Activated naive CD8-positive, alpha-beta T cell treated with anti-CD3 and anti-CD28 coated beads, Interleukin-2, amount 50 U/mL, for 16 hours (primary cell): Measurements from ENCODE around the gene FAM98C.
A peak's percentile ranks its signal among the peaks of the same experiment; 100 is the strongest.
"Not testable (repeated sequence)": the region's sequence is repeated elsewhere in the genome, so short reads cannot be mapped to it uniquely, and the experiment has no call there.

Experiments used
- DNase-seq: peaks from one replicate; pipeline ENCODE4 v3.0.0-alpha.2; 2020; ENCODE audit warnings: low read depth, low spot score

The FAM98C gene

GRCh38 chr19:38402967-38403674 is at the start of gene FAM98C:
Gene FAM98C (plus strand): TSS chr19:38403093. CDS start chr19:38403154, 61 bp downstream.
- DNase-seq, result peak; percentile 93

GRCh38 chr19:38355728-38356725 is 46.9 kb upstream of the FAM98C start:
- no peak for DNase-seq

GRCh38 chr19:38358071-38358470 is 44.8 kb upstream of the FAM98C start:
- no peak for DNase-seq

GRCh38 chr19:38359242-38360021 is 43.5 kb upstream of the FAM98C start:
- no peak for DNase-seq

GRCh38 chr19:38360351-38360750 is 42.5 kb upstream of the FAM98C start:
- no peak for DNase-seq

GRCh38 chr19:38360839-38361631 is 41.9 kb upstream of the FAM98C start:
- no peak for DNase-seq

GRCh38 chr19:38361633-38362075 is 41.2 kb upstream of the FAM98C start:
- peak; percentile 29 for DNase-seq

GRCh38 chr19:38362076-38362945 is 40.6 kb upstream of the FAM98C start:
- peak; percentile 47 for DNase-seq

- not testable (repeated sequence) for DNase-seq
These were observed 39.8 kb upstream of the FAM98C start for GRCh38 chr19:38362946-38363688.

GRCh38 chr19:38367041-38367440 is 35.9 kb upstream of the FAM98C start:
- DNase-seq, result no peak

- DNase-seq, result no peak
These were observed 33.3 kb upstream of the FAM98C start for GRCh38 chr19:38369584-38369983.

GRCh38 chr19:38370299-38370698 is 32.6 kb upstream of the FAM98C start:
- DNase-seq, result no peak

GRCh38 chr19:38371081-38371480 is 31.8 kb upstream of the FAM98C start:
- no peak for DNase-seq

- no peak for DNase-seq
These were observed 29.0 kb upstream of the FAM98C start for GRCh38 chr19:38373907-38374331.

- peak; percentile 97 for DNase-seq
These were observed 28.4 kb upstream of the FAM98C start, which contains the start of gene PSMD8 for GRCh38 chr19:38374332-38375097. Gene PSMD8 (plus strand): TSS chr19:38374571. CDS start chr19:38374602, 31 bp downstream.

- no peak for DNase-seq
These were observed 27.8 kb upstream of the FAM98C start for GRCh38 chr19:38375098-38375493.

- DNase-seq, result no peak
These were observed 27.1 kb upstream of the FAM98C start for GRCh38 chr19:38375748-38376147.

- DNase-seq, result no peak
These were observed 26.3 kb upstream of the FAM98C start for GRCh38 chr19:38376576-38376975.
